HL-60/S4 treated with retinoic acid at 250 ng/mL for 4 days and 3 days (cell line): ENCODE results near the gene CYSRT1.
"Not testable (repeated sequence)": the region's sequence is repeated elsewhere in the genome, so short reads cannot be mapped to it uniquely, and the experiment has no call there.

Source experiments
- in situ Hi-C: fragments of 300-500 bp; cut with MboI; formaldehyde crosslinking; loops from 2 replicates; pipeline ENCODE4 v1.7.0; 2022; ENCODE audit warnings: low sequenced_read_pairs

CYSRT1 gene

GRCh38 chr9:137247135-137247915 lies 22.4 kb downstream of the CYSRT1 start:
- in situ Hi-C loops, result no loop called here

GRCh38 chr9:137247916-137248175 lies 22.9 kb downstream of the CYSRT1 start:
- in situ Hi-C loops, result no loop called here

- in situ Hi-C loops, result no loop called here
These were observed 25.6 kb downstream of the CYSRT1 start for GRCh38 chr9:137250329-137251193.

- in situ Hi-C loops, result no loop called here
These were observed 26.2 kb downstream of the CYSRT1 start, which contains the start of gene STPG3 for GRCh38 chr9:137251194-137251461. Gene STPG3, plus strand, starts transcription at chr9:137251286. Its CDS starts 1 bp downstream, at chr9:137251287.

- in situ Hi-C loops, result no loop called here
These were observed 26.7 kb downstream of the CYSRT1 start for GRCh38 chr9:137251490-137252268.

GRCh38 chr9:137252555-137253506 lies 27.9 kb downstream of the CYSRT1 start:
- in situ Hi-C loops, result no loop called here

- in situ Hi-C loops, result no loop called here
These were observed 29.0 kb downstream of the CYSRT1 start for GRCh38 chr9:137253717-137254623.

- in situ Hi-C loops, result no loop called here
These were observed 29.9 kb downstream of the CYSRT1 start, which contains the start of gene NELFB for GRCh38 chr9:137254624-137255447. Gene NELFB, plus strand, starts transcription at chr9:137255327.

- in situ Hi-C loops, result no loop called here
These were observed 30.6 kb downstream of the CYSRT1 start for GRCh38 chr9:137255448-137256114.

GRCh38 chr9:137256362-137256761 lies 31.4 kb downstream of the CYSRT1 start:
- in situ Hi-C loops, result no loop called here

- in situ Hi-C loops, result no loop called here
These were observed 31.9 kb downstream of the CYSRT1 start for GRCh38 chr9:137256856-137257255.

GRCh38 chr9:137262173-137262908 lies 37.4 kb downstream of the CYSRT1 start:
- in situ Hi-C loops, result not testable (repeated sequence)

GRCh38 chr9:137262909-137263285 lies 37.9 kb downstream of the CYSRT1 start:
- in situ Hi-C loops, result no loop called here

- in situ Hi-C loops, result no loop called here
These were observed 38.5 kb downstream of the CYSRT1 start for GRCh38 chr9:137263506-137263905.

GRCh38 chr9:137264067-137264466 lies 39.1 kb downstream of the CYSRT1 start:
- in situ Hi-C loops, result no loop called here

- in situ Hi-C loops, result no loop called here
These were observed 40.7 kb downstream of the CYSRT1 start for GRCh38 chr9:137265496-137266161.

GRCh38 chr9:137266162-137266527 lies 41.2 kb downstream of the CYSRT1 start:
- in situ Hi-C loops, result no loop called here
